B cell (primary cell): ENCODE measurements around the gene TBK1. TPM values are rescaled to one million over a fixed set of nuclear protein-coding genes. Genes with fewer than 3 reads are reported as not detected.

Source experiments
- ATAC-seq: fragments of 200-7000 bp; cut with Tn5 transposase; one replicate; pipeline ENCODE4 v1.10.0; 2021; ENCODE audit warnings: low read depth, mild to moderate bottlenecking, moderate number of reproducible peaks, moderate library complexity
- CTCF ChIA-PET: fragments of 350-600 bp; sonication (Branson Sonifier 250); formaldehyde crosslinking; loops from one replicate; lab custom pipeline; 2021; ENCODE audit warnings: antibody characterized with exemption, inconsistent platforms; lab: Charles Lee
- POLR2A ChIA-PET: fragments of 350-600 bp; sonication (Branson Sonifier 250); formaldehyde crosslinking; loops from one replicate; lab custom pipeline; 2021; ENCODE audit warnings: antibody characterized with exemption; lab: Charles Lee
- DNase-seq: peaks from one replicate; pipeline ENCODE4 v3.0.0; 2013
- H2AFZ ChIP-seq: 2 replicates; pipeline ENCODE4 v1.6.1; 2012; ENCODE audit warnings: mild to moderate bottlenecking, low read depth, low read length; ENCODE audit not compliant: insufficient read depth, poor library complexity, severe bottlenecking
- H3K27ac ChIP-seq, 2 donors: 1 replicate in 1 of 2; 2 replicates in 1 of 2; pipeline ENCODE4 v1.5.1; 2012 to 2013; ENCODE audit warnings: low read length in 2 of 2, mild to moderate bottlenecking in 2 of 2, moderate library complexity in 1 of 2
- H3K27me3 ChIP-seq, 4 experiments: fragments of 200-600 bp in 1 of 4; sonication (generic) in 1 of 4; replicated peaks in 1 of 4; 1 replicate in 2 of 4; 2 replicates in 2 of 4; pipeline versions ENCODE4 v1.6.1 to v1.7.0; 2013 to 2016; ENCODE audit warnings: low read length in 3 of 4, mild to moderate bottlenecking in 2 of 4, mixed read lengths in 1 of 4, moderate library complexity in 1 of 4; ENCODE audit not compliant: insufficient read depth in 4 of 4, control insufficient read depth in 3 of 4; ENCODE audit errors: control extremely low read depth in 1 of 4
- H3K36me3 ChIP-seq, 2 experiments: replicated peaks in 1 of 2; 1 replicate in 1 of 2; 2 replicates in 1 of 2; pipeline versions ENCODE4 v1.6.1 to v1.7.1; 2013; ENCODE audit warnings: low read length in 1 of 2; ENCODE audit not compliant: insufficient read depth in 2 of 2, control insufficient read depth in 1 of 2; ENCODE audit errors: control extremely low read depth in 1 of 2, extremely low read depth in 1 of 2
- H3K4me1 ChIP-seq, 2 donors: fragments of 200-600 bp in 1 of 2; sonication (generic) in 1 of 2; 1 replicate in 1 of 2; 2 replicates in 1 of 2; pipeline versions ENCODE4 v1.5.1 to v1.6.1; 2013 to 2017; ENCODE audit warnings: low read length in 2 of 2; ENCODE audit not compliant: control insufficient read depth in 2 of 2, insufficient read depth in 2 of 2
- H3K4me2 ChIP-seq: replicated peaks from 2 replicates; pipeline ENCODE3; 2012; ENCODE audit warnings: mild to moderate bottlenecking, low read depth, low read length; ENCODE audit not compliant: poor library complexity, severe bottlenecking
- H3K4me3 ChIP-seq, 5 experiments: fragments of 200-600 bp in 1 of 5; sonication (generic) in 1 of 5; 1 replicate in 3 of 5; 2 replicates in 2 of 5; pipeline versions ENCODE4 v1.5.1 to v1.7.0; 2011 to 2016; ENCODE audit warnings: low read length in 4 of 5, mild to moderate bottlenecking in 4 of 5, low read depth in 2 of 5, control low read depth in 1 of 5, moderate library complexity in 1 of 5; ENCODE audit not compliant: insufficient read depth in 1 of 5; ENCODE audit errors: control extremely low read depth in 1 of 5, extremely low read depth in 1 of 5
- H3K79me2 ChIP-seq: fragments of 200-600 bp; sonication (generic); one replicate; pipeline ENCODE4 v1.6.0; 2016; ENCODE audit warnings: low read length; ENCODE audit not compliant: control insufficient read depth, insufficient read depth
- H3K9ac ChIP-seq: fragments of 200-600 bp; sonication (generic); 2 replicates; pipeline ENCODE4 v1.6.1; 2017; ENCODE audit warnings: mild to moderate bottlenecking, low read length, moderate library complexity
- H3K9me3 ChIP-seq, 3 donors: one replicate each; pipeline versions ENCODE4 v1.6.1 to v1.7.1; 2013; ENCODE audit warnings: low read length in 2 of 3; ENCODE audit not compliant: control insufficient read depth in 2 of 3, insufficient read depth in 1 of 3; ENCODE audit errors: control extremely low read depth in 1 of 3
- H4K20me1 ChIP-seq: 2 replicates; pipeline ENCODE4 v1.6.0; 2012; ENCODE audit warnings: mild to moderate bottlenecking, low read length; ENCODE audit not compliant: insufficient read depth, control insufficient read depth, poor library complexity, severe bottlenecking
- H3K27ac Mint-ChIP-seq: one replicate; pipeline ENCODE4 v1.8.0; 2021; ENCODE audit warnings: mixed read lengths
- H3K27me3 Mint-ChIP-seq: one replicate; pipeline ENCODE4 v1.8.0; 2021; ENCODE audit warnings: mixed read lengths
- H3K4me1 Mint-ChIP-seq: one replicate; pipeline ENCODE4 v1.8.0; 2021; ENCODE audit warnings: mixed read lengths
- H3K4me3 Mint-ChIP-seq: one replicate; pipeline ENCODE4 v1.8.0; 2021; ENCODE audit warnings: mixed read lengths
- H3K9me3 Mint-ChIP-seq: one replicate; pipeline ENCODE4 v1.8.0; 2022; ENCODE audit warnings: mixed read lengths; ENCODE audit not compliant: insufficient read depth
- CTCF ChIP-seq: fragments of 200-600 bp; IDR thresholded peaks from one replicate; pipeline ENCODE4 v1.8.0; 2022; ENCODE audit warnings: antibody characterized with exemption, mild to moderate bottlenecking
- EZH2 ChIP-seq: IDR thresholded peaks from 2 replicates; pipeline ENCODE4 v1.6.1; 2012; ENCODE audit warnings: borderline replicate concordance, low read depth, mild to moderate bottlenecking, moderate library complexity, low read length; ENCODE audit not compliant: insufficient read depth, poor library complexity, severe bottlenecking
- WGBS: methylation state at CpG from one replicate; pipeline ENCODE4 v1.1.5; 2013; ENCODE audit warnings: missing lambda C conversion rate; ENCODE audit not compliant: insufficient coverage; 5-methylcytosine and 5-hydroxymethylcytosine counted together
- intact Hi-C: fragments of 100-400 bp; cut with micrococcal nuclease; formaldehyde crosslinking; loops from one replicate; pipeline ENCODE4 v1.10.0; 2022
- polyA plus RNA-seq: library from polyadenylated mRNA; depleted of rRNA; stranded (reverse); fragments of >200 nt; gene quantifications from 2 replicates; pipeline ENCODE4 v1.2.3, GENCODE V29; 2012
- total RNA-seq, 2 donors: library from RNA; stranded (reverse); fragments of 120-200 nt in 1 of 2; gene quantifications; 1 replicate in 1 of 2; 2 replicates in 1 of 2; pipeline versions ENCODE4 v1.2.3 to v1.2.4, GENCODE V29; 2013 to 2022

Gene TBK1
- total and polyA plus RNA-seq, 2 donors (not counting 1 experiment from before 2014, with no cell fraction given) = 10.4 to 46.9 TPM

DNA sequence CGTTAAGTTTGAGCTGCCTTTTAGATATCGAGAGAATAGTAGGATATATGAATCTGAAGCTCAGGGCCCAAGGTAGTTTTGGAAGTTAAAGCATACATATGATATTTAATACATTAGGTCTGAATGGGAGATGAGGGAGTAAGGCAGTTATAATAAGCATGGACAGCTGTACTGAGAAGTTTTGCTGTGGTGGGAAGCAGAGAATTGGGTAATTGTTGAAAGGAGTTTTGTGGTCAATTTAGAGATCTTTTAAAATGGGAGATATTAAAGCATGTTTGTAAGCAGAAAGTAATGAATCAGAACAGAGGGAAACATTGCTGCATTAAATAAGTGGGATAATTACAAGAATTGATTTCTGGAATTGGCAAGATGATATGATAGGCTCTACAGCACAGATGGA, 21.3 kb downstream of the TBK1 start:
- POLR2A ChIA-PET = no interaction called here
- no peak overlapping the region for H3K4me2 ChIP-seq
- DNase-seq = no peak
- H3K79me2 ChIP-seq = peaks cover 15% of the 10 kb centered on the region
- no peak overlapping the region for H2AFZ ChIP-seq
- intact Hi-C loops = no loop called here
- CTCF ChIA-PET = interaction anchor here (0.6 kb wide), 1 partner anchor 10 kb away, joined by 3 read pairs; no protein-coding TSS in a partner anchor
- H3K27ac ChIP-seq = no peak overlapping the region
- H3K36me3 ChIP-seq = peaks cover 30 to 48% of the 10 kb centered on the region in 2 experiments
- WGBS = 100% methylated on average over 1 of the region's 2 CpGs
- Mint-ChIP-seq H3K4me1 (no peaks in the 10 kb centered on the region), H3K4me3 (no peak overlapping the region), H3K27me3 (no peaks in the 10 kb centered on the region), H3K9me3 (peaks cover 5% of the 10 kb centered on the region), H3K27ac (no peak overlapping the region)
- H3K9me3 ChIP-seq = peaks cover 3 to 10% (median 9%) of the 10 kb centered on the region in 3 donors
- no peak for TF ChIP-seq EZH2
- TF ChIP-seq CTCF = no peak
- no peaks in the 10 kb centered on the region for H3K4me1 ChIP-seq
- no peaks in the 10 kb centered on the region for H3K27me3 ChIP-seq
- no peak overlapping the region for H3K4me3 ChIP-seq
- no peaks in the 10 kb centered on the region for H4K20me1 ChIP-seq
- no peak for ATAC-seq
- H3K9ac ChIP-seq = no peak overlapping the region

DNA sequence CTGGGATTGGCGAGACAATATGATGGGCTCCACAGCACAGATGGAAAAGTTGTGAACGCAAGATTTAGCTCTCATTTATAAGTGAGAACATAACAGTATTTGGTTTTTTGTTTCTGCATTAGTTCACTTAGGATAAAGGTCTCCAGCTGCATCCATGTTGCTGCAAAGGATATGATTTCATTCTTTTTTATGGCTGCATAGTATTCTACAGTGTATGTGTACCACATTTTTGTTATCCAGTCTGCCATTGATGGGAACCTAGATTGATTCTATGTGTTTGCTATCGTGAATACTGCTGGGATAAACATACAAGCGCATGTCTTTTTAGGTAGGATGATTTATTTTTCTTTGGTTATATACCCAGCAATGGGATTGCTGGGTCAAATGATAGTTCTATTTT, 23.6 kb downstream of the TBK1 start:
- H3K27me3 ChIP-seq = no peaks in the 10 kb centered on the region
- Mint-ChIP-seq H3K9me3 (peaks cover 5% of the 10 kb centered on the region), H3K4me3 (no peak overlapping the region), H3K4me1 (no peaks in the 10 kb centered on the region), H3K27ac (no peak overlapping the region), H3K27me3 (no peaks in the 10 kb centered on the region)
- DNase-seq = no peak
- H3K36me3 ChIP-seq = peaks cover 26 to 39% of the 10 kb centered on the region in 2 experiments
- no peak overlapping the region for H3K4me2 ChIP-seq
- ChIA-PET CTCF (no interaction called here), POLR2A (no interaction called here)
- no peak overlapping the region for H3K27ac ChIP-seq
- WGBS = 100% methylated on average over 2 of the region's 4 CpGs
- H3K4me3 ChIP-seq = no peak overlapping the region
- H4K20me1 ChIP-seq = no peaks in the 10 kb centered on the region
- H3K4me1 ChIP-seq = no peaks in the 10 kb centered on the region
- intact Hi-C loops = no loop called here
- TF ChIP-seq EZH2 = no peak
- TF ChIP-seq CTCF = no peak
- H3K9ac ChIP-seq = no peak overlapping the region
- ATAC-seq = no peak
- no peak overlapping the region for H2AFZ ChIP-seq
- peaks cover 3 to 10% (median 9%) of the 10 kb centered on the region in 3 donors for H3K9me3 ChIP-seq
- peaks cover 11% of the 10 kb centered on the region for H3K79me2 ChIP-seq
